Heart right ventricle (tissue), 16 donors: Measurements from ENCODE around the gene SWAP70. TPM values are rescaled to one million over a fixed set of nuclear protein-coding genes. Genes with fewer than 3 reads are reported as not detected.
A peak's percentile ranks its signal among the peaks of the same experiment; 100 is the strongest.

Experiments used
- ATAC-seq, 8 donors: fragments of 200-7000 bp; cut with Tn5 transposase; one replicate each; pipeline ENCODE4 v1.9.1; 2020; ENCODE audit warnings: mild to moderate bottlenecking in 8 of 8, moderate library complexity in 8 of 8, moderate number of reproducible peaks in 1 of 8
- DNase-seq, 2 donors: peaks; one replicate each; pipeline ENCODE4 v3.0.0-alpha.2; 2020
- H3K27ac ChIP-seq, 10 donors: fragments of 200-600 bp; sonication (generic) in 2 of 10; one replicate each; pipeline versions ENCODE4 v1.5.0 to v1.8.0; 2020 to 2022; ENCODE audit warnings: mild to moderate bottlenecking in 3 of 10
- H3K27me3 ChIP-seq, 7 donors: fragments of 200-600 bp; one replicate each; pipeline ENCODE4 v1.8.0; 2021 to 2022; ENCODE audit warnings: mild to moderate bottlenecking in 2 of 7
- H3K36me3 ChIP-seq, 9 donors: fragments of 200-600 bp; sonication (generic) in 1 of 9; one replicate each; pipeline versions ENCODE4 v1.5.0 to v1.8.0; 2020 to 2022; ENCODE audit warnings: mild to moderate bottlenecking in 2 of 9
- H3K4me1 ChIP-seq, 9 donors: fragments of 200-600 bp; sonication (generic) in 1 of 9; one replicate each; pipeline versions ENCODE4 v1.5.0 to v1.8.0; 2020 to 2022; ENCODE audit warnings: mild to moderate bottlenecking in 4 of 9
- H3K4me3 ChIP-seq, 10 donors: fragments of 200-600 bp; sonication (generic) in 2 of 10; one replicate each; pipeline versions ENCODE4 v1.5.0 to v1.8.0; 2020 to 2022; ENCODE audit warnings: mild to moderate bottlenecking in 7 of 10, moderate library complexity in 2 of 10
- H3K9me3 ChIP-seq, 11 donors: fragments of 200-600 bp in 10 of 11; sonication (generic) in 2 of 11; one replicate each; pipeline versions ENCODE4 v1.5.0 to v1.8.0; 2013 to 2022; ENCODE audit warnings: mild to moderate bottlenecking in 2 of 11, control low read depth in 1 of 11, moderate library complexity in 1 of 11
- whole genome bisulfite sequencing, 2 donors: extraction: QIAGEN DNeasy Blood & Tissue Kit; methylation state at CpG; one replicate each; pipeline ENCODE4 v1.1.7; 2013; ENCODE audit warnings: inconsistent platforms in 1 of 2; 5-methylcytosine and 5-hydroxymethylcytosine counted together
- intact Hi-C, 10 donors: fragments of 100-400 bp; cut with DNase I; formaldehyde crosslinking; loops; one replicate each; pipeline versions ENCODE4 v1.11.1 to v1.14.2; 2022
- polyA plus RNA-seq, 2 donors: library from polyadenylated mRNA; stranded (reverse); fragments of 200-250 nt; gene quantifications; one replicate each; pipeline ENCODE4 v1.2.3, GENCODE V29; 2013
- total RNA-seq, 10 donors: library from RNA; stranded (reverse); fragmentation: NEBNext Ultra II Directional in 3 of 10; extraction: Animal tissue kit (Norgen Biotek cat#: 25700) in 3 of 10; gene quantifications; one replicate each; pipeline versions ENCODE4 v1.2.1 to v1.2.4, GENCODE V29; 2021 to 2023
- TF ChIP-seq, protein P1 (sequence below), 9 donors: fragments of 200-600 bp; sonication (generic) in 2 of 9; IDR thresholded peaks; one replicate each; pipeline versions ENCODE4 v1.5.0 to v1.8.0; 2021 to 2022; ENCODE audit warnings: antibody characterized with exemption in 9 of 9, mild to moderate bottlenecking in 5 of 9, moderate library complexity in 1 of 9
- donor health status: Arrhythmogenic right ventricular cardiomyopathy.
- donor health status: ischemic (EF 13 %, LVEDD 7.1; RV severe dilation, severe dysfunction).
- donor health status: healthy with polysubstance abuse.
- donor health status: DM: no; HTN: yes; CAD: no.
- donor health status: DM: no; HTN: no; CAD: no.
- donor health status: ischemic (EF 25% LVEDD 6.9; RV normal size, moderate dysfunction).
- donor health status: ischemic (EF 25% LVEDD 5.7; RV mildly dilated, moderate dysfunction).
- donor health status: healthy.
- donor health status: DM: yes; HTN: yes; CAD: no.
- donor health status: Ischemic cardiomyopathy.
- donor health status: ischemic (EF 35%, LVEDD 5.7; RV mildly dilated, moderate dysfunction).
- donor health status: nonischemic (EF 11% LVEDD 7.7; RV severe dilation, severe dysfunction).
- donor health status: DM: yes; HTN: yes; CAD: no.
- donor health status: PGD.
- donor health status: ischemic (EF 29% LVEDD 5.4; RV normal size, mild dysfunction).
- donor health status: nonischemic (EF 23%, LVEDD 6.1; RV moderate dilation, normal function).

The SWAP70 gene
- total and polyA plus RNA-seq, 12 donors: 7.8 to 33.4 (median 19.6) TPM

DNA sequence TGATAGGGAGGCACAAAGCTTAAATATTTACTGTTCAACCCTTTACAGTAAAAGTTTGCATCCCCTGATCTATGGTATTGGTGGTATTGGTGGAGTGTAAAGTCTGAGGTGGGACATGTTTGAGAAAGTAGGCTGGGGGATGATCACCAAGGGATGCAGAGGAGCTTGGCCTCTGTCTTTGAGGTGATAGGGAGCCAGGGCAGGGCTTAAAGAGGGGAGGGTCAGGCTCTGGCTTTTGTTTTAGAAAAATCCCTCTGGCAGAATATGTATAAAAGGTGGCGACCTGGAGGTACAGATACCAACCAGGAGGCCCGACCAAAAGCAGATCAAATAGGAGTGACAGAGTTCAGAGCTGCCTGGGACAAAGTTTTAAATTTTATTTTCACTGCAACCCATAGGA is 59.0 kb downstream of the SWAP70 start:
- peaks cover 2 to 42% (median 30%) of the 10 kb centered on the region in 9 donors for H3K4me1 ChIP-seq
- TF ChIP-seq, protein P1, sequence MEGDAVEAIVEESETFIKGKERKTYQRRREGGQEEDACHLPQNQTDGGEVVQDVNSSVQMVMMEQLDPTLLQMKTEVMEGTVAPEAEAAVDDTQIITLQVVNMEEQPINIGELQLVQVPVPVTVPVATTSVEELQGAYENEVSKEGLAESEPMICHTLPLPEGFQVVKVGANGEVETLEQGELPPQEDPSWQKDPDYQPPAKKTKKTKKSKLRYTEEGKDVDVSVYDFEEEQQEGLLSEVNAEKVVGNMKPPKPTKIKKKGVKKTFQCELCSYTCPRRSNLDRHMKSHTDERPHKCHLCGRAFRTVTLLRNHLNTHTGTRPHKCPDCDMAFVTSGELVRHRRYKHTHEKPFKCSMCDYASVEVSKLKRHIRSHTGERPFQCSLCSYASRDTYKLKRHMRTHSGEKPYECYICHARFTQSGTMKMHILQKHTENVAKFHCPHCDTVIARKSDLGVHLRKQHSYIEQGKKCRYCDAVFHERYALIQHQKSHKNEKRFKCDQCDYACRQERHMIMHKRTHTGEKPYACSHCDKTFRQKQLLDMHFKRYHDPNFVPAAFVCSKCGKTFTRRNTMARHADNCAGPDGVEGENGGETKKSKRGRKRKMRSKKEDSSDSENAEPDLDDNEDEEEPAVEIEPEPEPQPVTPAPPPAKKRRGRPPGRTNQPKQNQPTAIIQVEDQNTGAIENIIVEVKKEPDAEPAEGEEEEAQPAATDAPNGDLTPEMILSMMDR (IDR thresholded peaks at IDR 0.05): no peak
- intact Hi-C loops: no loop called here
- H3K27me3 ChIP-seq: no peaks in the 10 kb centered on the region
- peaks cover 0 to 39% (median 5%) of the 10 kb centered on the region in 9 donors for H3K36me3 ChIP-seq
- no peaks in the 10 kb centered on the region for H3K9me3 ChIP-seq
- no peak for ATAC-seq
- H3K4me3 ChIP-seq: no peak overlapping the region
- no peak for DNase-seq
- 92 to 95% methylated on average over 2 of the region's 2 CpGs for WGBS, 2 donors
- H3K27ac ChIP-seq: peak overlapping the region in 3 of 10 donors; percentile 25 to 91 (median 28)

DNA sequence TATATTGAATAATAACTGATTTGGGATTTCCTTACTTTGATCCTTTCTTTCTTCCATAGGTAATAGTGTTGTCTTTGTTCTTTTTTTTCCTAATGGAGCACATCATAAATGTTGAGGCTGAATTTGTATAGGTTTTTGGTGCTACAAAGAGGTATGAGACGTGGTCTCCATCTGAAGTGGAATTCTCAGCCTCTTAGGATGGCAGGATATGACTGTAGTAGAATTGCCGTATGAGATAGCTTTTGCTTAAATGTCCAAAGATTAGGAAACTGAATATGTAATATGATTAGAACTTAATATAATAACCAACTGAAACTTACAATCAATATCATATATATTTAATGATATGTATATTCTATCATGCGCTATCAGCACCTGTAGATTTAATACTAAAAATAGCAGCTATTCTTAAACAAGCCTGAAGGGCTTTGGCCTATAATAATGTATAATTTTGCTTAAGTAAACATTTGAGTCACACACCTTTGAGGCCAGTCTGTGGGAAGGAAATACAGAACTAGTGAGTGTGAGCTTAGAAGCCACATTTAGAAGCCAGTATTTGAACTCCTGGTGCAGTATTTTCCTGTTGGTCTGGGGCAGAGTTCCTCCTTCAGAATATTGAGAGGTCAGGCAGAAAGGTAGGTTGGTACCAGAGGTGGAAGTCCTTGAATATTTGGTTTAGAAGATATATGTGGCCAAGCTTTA is 62.6 kb downstream of the SWAP70 start:
- Histone ChIP-seq H3K27me3 (no peaks in the 10 kb centered on the region), H3K4me1 (peaks cover 0 to 9% (median 0%) of the 10 kb centered on the region in 9 donors), H3K27ac (no peak overlapping the region), H3K4me3 (no peak overlapping the region), H3K36me3 (peaks cover 0 to 73% (median 14%) of the 10 kb centered on the region in 9 donors), H3K9me3 (no peaks in the 10 kb centered on the region)
- TF ChIP-seq, protein P1 (IDR thresholded peaks at IDR 0.05): no peak
- WGBS, 2 donors: 30 to 62% methylated on average over 3 of the region's 3 CpGs
- ATAC-seq: no peak
- DNase-seq: no peak
- intact Hi-C loops: loop anchor here in 1 of 10 donors (5.0 kb wide), 1 partner anchor 99 kb away; no protein-coding TSS in a partner anchor

DNA sequence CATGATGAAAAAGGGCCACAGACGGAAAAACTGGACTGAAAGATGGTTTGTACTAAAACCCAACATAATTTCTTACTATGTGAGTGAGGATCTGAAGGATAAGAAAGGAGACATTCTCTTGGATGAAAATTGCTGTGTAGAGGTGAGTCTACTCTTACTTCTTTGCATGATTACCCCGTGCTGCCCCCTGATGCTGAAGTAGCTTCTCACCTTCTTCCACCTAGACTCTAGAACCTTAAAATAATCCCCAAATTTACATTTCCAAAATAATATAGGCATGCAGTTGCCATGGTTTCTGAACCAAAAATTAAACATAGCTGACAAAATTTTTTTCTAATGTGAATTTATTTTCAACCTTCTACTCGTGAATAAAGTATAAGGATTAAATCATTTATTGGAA is 64.2 kb downstream of the SWAP70 start:
- H3K27me3 ChIP-seq: no peaks in the 10 kb centered on the region
- ATAC-seq (no peak), DNase-seq (no peak)
- H3K9me3 ChIP-seq: no peaks in the 10 kb centered on the region
- 88 to 90% methylated on average over 3 of the region's 3 CpGs for WGBS, 2 donors
- TF ChIP-seq, protein P1 (IDR thresholded peaks at IDR 0.05): no peak
- H3K4me1 ChIP-seq: peaks cover 0 to 5% (median 0%) of the 10 kb centered on the region in 9 donors
- peaks cover 0 to 85% (median 23%) of the 10 kb centered on the region in 9 donors for H3K36me3 ChIP-seq
- intact Hi-C loops: loop anchor here in 1 of 10 donors (5.0 kb wide), 1 partner anchor 101 kb away; no protein-coding TSS in a partner anchor
- no peak overlapping the region for H3K4me3 ChIP-seq
- H3K27ac ChIP-seq: no peak overlapping the region

DNA sequence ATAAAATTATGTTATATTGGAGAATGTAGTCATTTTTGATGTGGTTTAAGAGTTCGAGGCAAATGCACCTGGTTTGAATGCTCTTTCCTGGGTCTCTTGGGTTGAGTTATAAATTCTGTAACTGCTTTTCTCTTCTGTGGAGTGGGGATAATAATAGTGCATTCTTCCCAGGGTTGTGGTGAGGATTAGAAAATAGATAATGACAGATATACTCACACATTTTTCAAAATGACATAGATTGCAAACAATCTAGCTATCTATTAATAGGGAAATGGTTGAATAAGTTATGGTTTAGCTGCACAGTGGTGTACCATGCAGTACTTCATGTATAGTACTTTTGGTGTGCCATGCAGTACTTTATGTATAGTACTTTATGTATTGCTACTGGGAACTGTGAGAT is 67.4 kb downstream of the SWAP70 start:
- no peak overlapping the region for H3K4me3 ChIP-seq
- H3K27ac ChIP-seq: no peak overlapping the region
- H3K27me3 ChIP-seq: no peaks in the 10 kb centered on the region
- peaks cover 0 to 12% (median 7%) of the 10 kb centered on the region in 11 donors for H3K9me3 ChIP-seq
- peaks cover 0 to 92% (median 36%) of the 10 kb centered on the region in 9 donors for H3K36me3 ChIP-seq
- peaks cover 0 to 3% (median 0%) of the 10 kb centered on the region in 9 donors for H3K4me1 ChIP-seq
- TF ChIP-seq, protein P1 (IDR thresholded peaks at IDR 0.05): no peak
- ATAC-seq (no peak), DNase-seq (no peak)
- intact Hi-C loops: loop anchor here in 1 of 10 donors (5.0 kb wide), 1 partner anchor 119 kb away; no protein-coding TSS in a partner anchor
- WGBS, 2 donors: 96 to 98% methylated on average over 1 of the region's 1 CpG
